ENCODE measurements around the gene COPS4.
A peak's percentile ranks its signal among the peaks of the same experiment; 100 is the strongest.
"Not testable (repeated sequence)": the region's sequence is repeated elsewhere in the genome, so short reads cannot be mapped to it uniquely, and the experiment has no call there.

The COPS4 gene

DNA sequence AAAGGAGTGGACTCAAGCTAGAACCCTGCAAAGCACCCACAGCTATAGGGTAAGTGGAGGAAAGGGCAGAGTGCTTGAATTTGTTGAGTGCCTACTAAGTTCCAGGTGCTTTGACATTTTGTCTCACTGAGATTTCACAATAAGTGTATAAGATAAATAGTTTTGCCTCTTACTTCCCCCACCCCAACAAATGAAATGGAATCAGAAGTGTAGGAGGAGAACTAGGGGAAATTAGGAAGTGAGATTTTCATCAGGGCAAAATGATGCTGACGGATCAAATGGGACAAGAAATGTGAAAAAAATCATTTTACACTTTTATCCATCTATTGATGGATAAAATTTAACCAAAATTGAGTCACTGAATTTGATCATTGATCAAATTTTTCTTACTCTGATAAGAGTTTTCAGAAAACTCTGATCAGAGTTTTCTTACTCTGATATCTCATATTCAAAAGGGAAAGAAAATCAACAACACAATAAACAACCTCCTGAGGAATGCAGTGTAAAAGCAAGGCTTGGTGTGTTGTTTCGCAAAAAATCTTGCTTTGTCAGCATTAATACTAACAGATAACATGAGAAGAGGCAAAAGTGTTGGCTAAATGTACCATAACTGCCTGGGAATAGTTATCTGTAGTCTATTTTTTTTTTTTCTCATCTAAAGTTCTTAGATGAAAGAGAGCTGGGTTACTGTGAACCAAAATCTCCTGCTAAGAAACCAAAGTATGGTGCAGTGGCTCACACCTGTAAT is 54.6 kb downstream of the COPS4 start:
- DNase-seq = no peak

DNA sequence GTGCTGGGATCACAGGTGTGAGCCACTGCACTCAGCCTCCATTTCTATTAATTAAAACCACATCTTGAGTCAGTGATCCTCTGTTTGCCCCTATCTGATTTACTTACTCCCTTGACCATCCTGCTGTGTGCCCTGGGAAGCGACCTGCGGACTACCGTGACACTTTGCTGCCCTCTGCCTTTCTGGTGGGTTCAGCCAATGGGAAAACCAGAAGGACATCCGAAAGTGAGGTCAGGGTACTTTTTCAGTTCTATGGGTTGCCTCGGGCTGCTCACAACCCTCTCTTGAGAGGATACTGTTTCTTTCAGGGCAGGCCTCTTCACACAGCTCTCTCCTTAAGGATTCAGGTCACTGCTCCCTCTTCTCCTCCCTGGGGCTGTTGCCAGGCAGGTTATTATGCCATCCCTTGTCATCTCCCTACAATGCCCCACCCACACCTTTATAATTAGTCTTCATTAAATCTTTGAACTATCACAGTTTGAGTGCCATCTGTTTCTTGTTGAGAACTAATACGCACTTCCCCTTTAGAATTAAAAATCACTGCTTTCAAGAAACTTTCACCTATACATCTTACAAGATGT is 58.2 kb downstream of the COPS4 start:
- DNase-seq = no peak

DNA sequence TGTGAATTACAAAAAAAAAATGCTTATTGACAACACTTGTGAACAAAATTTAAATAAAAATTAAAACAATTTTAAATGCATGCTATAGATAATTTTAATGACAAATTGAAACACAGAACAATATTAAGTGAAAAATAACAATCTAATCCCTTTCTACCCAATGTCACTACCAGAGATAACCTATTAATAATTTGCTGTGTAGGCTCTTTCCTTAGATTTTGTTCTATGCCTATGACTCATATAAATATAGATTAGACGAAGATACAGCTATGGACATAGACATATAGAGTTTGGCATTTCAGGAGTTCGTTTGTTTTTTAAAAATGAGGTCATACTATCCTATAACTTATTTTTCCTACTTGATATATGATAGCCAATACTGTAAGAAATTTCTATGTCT is 61.4 kb downstream of the COPS4 start:
- no peak for DNase-seq

DNA sequence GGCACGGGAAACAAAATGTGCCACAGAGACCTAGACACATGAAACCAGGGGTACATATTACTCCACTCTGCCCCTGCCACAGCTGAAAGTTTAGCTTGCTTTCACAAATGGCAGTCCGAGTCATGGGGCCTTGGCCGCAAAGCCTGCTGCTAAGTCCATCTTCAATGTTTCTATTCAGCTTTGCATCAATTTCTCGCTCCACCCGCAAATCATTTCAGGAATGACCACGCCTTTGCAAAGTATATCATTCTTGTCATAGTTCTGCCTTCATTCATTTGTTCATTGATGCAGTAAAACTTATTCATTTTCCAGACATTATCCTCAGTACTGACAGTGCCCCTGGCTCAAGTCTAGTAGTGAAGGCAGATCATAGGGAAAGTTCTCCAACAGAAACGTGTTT is 70.0 kb downstream of the COPS4 start:
- DNase-seq = no peak

DNA sequence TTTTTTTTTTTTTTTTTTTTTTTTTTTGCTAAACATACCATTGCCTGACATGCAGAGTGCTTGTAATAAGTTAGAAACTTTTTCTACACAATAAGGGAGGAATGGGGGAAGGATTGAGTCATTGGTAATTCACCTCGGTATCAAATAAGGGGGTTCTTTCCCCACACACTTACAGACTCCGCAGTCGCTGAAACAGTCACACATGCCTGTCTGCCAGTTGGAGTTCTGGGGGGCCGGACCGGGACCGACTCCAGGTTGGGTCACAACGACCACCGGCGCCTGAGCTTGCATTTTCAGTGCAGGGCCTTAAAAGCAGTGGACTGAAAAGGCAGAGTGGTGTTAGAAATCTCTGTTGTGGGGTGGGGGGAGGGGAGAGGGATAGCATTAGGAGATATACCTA is 72.6 kb downstream of the COPS4 start:
- no peak for DNase-seq

DNA sequence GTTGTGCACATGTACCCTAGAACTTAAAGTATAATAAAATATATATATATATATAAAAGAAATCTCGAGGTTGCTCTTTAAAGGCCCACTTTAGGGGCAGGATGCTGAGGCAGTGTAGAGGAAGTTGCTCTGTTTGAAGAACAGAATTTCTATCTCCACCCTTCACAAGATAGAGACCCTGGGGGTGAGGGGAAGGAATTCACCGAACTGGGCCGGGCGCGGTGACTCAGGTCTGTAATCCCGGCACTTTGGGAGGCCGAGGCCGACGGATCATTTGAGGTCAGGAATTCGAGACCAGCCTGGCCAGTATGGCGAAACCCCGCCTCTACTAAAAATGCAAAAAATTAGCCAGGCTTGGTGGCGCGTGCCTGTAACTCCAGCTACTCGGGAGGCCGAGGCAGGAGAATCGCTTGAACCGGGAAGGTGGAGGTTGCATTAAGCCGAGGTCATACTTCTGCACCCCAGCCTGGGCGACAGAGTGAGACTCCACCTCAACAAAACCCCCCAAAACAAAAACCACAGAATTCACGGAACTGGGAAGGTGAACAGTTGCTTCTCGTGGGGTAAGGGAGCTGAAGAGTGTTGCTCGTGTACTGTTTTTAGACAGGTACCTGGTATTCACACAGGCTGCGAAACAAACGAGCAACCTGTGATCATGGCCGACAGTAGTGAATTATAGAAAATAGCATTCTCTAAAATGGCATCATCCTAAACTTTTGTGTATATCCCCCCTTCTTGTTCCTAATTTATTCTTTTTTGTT is 73.3 kb downstream of the COPS4 start:
- no peak for DNase-seq

DNA sequence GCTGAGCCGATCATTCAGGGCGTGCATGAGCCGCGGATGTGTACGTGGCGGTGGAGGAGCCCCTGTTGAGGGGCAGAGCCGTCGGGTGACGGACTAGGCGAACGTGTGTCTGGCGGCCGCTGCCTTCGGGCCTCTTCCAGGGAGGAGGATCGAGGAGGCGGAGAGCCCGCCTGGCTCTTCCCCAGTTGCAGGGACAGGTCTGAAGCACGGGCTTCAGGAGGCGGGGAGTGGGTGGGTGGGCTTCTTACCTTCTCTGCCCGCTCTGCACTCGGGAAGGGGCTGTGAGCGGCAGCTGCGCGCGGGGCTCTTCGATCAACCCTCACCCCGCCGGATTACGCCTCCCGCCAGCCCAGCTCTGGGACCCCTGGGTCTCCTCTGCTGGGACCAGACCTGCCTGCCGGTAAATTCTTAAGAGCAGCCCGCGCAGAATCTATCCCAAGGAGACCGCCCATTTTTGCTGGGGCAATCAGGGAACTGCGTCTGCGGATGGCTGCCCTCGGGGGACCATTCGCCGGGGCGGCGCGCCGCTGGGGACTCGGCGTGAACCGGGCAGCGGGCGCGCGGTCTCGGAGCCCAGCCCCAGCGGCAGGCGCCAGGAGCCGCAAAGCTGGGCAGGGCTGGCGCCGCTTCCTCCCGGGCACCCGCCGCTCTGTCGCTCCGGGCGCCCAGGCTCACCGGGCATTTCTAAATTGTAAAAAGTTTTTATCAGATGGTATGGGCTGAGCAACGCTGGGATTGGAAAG is 74.7 kb downstream of the COPS4 start:
- peak; percentile 40 for DNase-seq

DNA sequence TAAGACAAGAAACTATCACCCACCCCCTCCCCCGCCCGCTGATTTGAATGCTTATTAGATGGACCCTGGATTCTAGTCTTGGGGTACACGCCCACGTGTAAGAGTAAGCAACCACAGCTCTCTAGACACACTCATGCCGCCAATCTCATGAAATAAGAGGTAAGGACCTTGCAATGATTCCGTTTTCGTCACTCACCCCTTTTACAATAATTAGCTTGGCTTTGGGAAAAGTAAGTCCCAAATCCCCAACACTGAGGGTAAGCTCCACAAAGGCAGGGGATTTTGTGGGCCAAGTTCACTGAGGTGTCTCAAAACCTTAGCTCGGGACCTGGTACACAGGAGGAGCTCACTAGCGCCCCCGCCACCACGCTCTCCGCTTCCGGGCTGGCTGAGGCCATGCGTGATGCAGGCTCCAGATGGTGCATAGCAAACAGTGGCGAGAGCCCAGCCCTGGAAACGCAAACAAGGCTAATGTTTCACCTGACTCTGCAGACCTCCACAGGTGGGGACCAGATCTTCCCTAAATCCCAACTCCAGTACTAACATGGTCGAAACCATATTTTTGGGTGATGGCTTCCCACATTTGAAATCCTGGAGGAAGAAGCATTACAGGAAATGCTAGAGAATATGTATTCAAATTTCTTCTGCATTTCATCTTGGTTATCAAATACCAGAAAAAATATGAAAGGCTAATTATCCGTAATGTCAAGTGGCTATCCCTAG is 75.4 kb downstream of the COPS4 start:
- DNase-seq = peak; percentile 68

DNA sequence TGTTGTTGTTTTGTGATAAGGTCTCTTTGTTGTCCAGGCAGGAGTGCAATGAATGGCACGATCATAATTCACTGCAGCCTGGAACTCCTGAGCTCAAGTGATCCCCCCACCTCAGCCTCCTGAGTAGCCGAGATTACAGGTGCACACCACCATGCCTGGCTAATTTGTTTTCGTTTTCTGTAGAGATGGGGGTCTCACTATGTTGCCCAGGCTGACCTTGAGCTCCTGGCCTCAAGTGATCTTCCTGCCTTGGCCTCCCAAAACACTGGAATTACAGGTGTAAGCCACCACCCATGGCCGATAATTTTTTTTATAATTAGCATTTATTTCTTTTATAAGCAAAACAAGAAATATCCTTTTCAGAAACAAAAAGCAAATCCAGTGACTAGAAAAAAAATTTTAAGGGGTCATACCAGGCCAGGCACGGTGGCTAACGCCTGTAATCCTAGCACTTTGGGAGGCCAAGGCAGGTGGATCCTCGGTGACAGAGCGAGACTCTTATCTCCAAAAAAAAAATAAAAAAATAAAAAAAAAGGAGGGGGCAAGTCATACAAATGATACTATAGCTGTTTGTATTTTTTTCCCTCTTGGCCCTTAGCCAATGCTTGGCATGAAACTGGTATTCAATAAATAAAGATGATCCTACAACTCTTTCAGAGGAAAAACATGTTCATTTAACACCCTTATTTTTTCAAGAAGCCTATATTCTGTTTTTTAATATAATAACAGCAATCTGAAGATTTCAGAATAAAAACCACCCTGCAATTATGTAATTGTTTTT is 76.2 kb downstream of the COPS4 start:
- no peak for DNase-seq

DNA sequence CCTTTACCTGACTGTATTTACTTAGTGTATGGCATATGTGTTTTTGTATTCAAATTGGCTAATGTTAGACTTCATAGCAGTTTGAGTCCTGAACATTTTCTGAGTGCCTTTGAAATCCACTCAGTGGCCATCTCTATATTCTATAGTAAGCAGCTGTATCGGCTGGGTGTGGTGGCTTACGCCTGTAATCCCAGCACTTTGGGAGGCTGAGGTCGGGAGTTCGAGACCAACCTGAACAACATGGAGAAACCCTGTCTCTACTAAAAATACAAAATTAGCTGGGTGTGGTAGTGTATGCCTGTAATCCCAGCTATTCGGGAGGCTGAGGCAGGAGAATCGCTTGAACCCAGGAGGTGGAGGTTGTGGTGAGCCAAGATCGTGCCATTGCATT is 76.8 kb downstream of the COPS4 start:
- not testable (repeated sequence) for DNase-seq

DNA sequence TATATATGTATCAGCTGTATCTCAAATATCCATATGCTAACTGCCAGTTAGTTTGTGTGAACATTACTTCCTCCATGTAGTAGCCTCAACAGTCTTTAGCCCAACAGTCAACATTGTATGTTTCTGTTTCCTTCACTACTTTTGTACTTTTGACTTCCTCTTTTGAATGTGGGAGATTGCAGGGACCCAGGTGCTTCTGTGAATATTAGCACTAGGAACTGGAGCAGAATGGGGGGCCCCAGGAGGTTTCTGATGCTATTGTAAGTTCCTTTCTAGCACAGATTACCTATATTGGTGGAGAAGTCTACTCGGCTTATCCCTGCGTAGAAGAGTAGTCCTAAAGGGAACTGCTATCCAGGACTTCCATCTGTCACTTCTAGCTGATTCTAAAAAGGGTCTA is 77.2 kb downstream of the COPS4 start:
- DNase-seq = no peak

DNA sequence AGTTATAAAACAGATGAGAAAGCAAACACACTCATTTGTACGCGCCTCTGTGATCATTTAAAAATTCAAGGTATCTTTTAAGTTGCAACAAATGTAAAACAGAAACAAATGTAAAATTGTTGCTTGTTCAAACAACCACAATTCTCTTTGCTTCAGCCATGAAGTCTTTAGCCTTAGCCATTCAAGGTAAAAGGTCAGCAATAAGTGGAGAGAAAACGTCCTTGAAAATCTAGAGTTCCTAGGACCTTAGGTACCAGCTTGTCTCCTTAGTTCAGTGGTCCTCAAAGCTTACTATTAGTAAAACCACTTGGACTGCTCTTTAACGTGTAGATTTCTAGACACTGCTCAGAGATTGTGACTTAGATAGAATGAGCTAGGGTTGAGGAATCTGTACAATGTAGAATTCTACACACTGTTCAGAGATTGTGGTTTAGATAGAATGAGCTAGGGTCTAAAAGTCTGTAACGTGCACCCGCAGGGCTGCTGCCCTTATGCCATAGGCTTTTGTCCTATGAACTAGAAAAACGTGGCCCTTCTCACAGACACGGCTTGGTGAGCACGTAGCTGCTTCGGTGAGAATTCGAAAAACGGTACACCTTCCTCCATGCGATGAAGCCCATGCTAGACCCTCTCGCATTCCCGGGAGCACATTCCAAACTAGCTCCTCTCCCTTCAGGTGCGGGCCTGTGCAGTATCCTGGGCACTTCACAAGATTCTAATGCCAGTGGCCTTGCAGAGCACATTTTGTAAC is 77.9 kb downstream of the COPS4 start:
- DNase-seq = no peak

DNA sequence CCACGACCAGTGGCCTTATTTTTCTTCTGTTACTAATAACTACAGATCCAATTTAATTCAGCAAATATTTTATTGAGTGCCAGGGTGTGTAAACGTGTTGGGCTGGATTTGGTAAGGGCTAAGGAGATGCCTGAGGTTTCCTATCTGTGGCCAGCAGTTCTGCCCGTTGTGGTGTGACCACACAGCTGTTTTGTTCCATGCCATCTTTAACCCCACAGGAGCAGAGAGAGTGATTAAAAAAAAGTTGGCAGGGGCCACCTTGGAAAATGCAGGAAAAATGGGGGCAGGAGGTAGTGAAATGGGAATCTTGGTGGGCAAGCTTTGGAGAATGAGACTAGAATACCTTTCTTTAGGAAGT is 78.4 kb downstream of the COPS4 start:
- no peak for DNase-seq

DNA sequence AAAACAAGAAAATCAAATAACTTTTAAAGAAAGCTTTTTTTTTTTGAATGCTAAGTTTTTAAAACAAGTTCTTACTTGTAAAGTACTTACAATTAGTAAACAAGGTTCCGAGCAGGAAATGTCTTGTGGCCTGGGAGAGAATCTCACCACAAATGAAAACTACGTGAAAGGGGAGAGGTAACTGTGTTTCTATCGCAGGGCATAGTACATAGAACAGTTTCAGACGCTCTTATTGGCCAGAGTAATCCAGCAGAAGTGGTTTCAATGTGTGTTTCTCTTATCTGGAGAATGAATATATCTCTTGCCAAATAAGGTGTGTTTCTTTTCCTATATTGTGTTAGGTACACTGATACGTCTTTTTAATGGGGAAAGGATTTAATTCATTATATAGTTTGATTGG is 79.6 kb downstream of the COPS4 start, which contains the start of gene PLAC8:
PLAC8 (minus strand) TSS at position 154 of the 400 bp plus-strand sequence. CDS start 6,808 bp downstream, outside the sequence.
- DNase-seq = no peak

DNA sequence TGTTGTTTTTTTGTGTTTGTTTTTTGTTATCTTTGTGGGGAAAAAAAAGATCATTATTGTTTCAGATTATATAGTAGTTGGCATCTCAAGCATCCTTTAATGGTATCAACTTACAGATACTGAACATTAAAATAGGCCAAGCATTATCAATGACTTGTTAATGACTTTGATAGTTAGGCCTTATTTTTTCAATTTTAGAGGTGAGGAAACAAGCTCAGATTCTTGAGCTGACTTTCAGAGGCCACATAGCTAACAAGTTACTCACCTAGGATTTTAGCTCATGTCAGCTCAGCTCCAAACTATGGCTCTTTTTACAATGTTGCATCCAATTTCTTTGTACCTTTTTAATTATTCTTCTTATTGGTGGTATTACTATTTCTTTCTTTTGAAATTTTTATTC is 80.0 kb downstream of the COPS4 start:
- DNase-seq = peak; percentile 38

DNA sequence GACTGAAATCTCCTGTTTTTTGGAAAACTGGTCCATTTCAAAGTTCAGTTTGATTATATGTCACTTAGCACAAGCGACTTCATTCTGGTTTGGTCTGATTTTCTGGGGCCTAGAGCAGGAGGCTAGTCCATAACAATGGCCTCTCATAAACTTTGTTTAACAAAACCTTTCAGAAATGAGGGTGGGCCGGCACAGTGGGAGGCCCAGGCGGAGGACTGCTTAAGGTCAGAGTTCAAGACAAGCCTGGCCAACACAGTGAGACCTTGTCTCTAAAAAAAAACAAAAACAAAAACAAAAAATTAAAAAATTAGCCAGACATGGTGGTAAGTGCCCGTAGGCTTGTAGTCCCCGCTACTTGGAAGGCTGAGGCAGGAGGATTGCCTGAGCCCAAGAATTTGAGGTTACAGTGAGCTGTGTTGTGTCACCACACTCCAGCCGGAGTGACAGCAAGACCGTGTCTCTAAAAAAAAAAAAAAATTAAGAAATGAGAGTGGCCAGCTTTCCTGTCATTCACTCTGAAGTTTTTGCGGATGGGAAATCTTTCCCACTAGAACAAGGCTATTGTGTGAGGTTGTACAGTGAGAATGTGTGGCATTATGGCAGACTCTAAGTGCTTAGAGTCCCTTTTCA is 80.8 kb downstream of the COPS4 start:
- no peak for DNase-seq

DNA sequence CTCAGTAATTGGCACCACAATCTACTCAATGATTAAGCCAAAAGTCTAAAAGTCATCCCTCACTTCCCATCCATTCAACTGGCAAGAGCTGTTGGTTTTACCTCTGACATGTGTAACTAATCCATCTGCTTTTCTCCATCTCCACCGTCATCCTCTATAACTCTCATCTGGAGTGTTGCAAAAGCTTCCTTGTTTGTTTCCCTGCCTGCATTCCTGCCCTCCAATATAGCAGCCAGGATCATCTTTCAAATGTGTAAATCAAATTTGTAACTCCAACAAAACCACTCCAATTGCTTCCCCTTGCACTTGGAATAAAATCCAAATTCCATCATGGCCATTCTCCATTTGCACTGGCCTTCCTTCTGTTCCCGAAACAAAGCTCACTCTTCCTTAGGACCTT is 83.9 kb downstream of the COPS4 start:
- DNase-seq = no peak

DNA sequence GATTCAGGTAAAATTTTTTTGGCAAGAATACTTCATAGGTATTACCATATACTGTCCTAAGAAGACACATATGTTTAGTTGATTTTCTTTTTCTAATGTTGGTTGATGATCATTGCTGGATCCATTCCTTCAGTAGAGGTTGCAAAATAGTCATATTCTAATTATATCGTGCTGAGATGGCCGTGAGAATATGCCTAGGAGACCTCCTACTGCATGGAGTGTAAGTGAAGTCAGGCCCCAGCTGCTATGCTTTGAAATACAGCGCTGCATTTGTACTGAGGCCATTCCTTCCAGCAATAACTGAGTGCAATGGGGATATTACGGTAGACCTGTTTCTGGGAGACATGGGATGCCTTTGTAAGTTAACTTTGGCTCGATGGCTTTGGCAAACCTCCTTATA is 86.3 kb downstream of the COPS4 start:
- no peak for DNase-seq

DNA sequence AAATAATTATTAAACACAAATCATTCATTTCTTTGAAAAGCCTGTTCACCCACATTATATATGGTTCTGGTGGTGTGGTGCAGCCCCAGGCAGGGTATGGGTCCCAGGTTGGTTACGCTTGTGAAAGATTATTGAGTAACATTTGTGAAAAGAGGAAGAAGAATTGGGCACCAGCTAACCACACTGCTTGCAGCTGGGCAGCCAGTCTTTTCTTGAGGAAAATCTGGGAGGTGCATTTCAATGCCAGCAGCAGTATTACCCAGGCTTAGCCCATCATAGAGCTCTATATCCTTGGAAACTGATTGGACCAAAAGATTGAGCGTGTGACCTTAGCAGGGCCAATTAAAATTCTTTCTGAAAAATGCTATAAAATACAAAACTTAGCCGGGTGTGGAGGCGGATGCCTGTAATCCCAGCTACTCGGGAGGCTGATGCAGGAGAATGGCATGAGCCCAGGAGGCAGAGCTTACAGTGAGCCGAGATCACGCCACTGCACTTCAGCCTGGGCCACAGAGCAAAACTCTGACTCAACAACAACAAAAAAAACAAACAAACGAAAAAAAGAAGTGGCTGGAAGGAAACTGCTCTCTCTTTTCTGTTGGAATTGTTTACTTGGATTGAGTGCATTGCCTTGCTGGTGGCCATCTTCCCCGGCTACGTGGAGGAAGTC is 89.3 kb downstream of the COPS4 start:
- no peak for DNase-seq
